HL-60/S4 treated with retinoic acid at 250 ng/mL for 4 days and 3 days (cell line): Measurements from ENCODE around the gene CISD1.

ENCODE experiments used
- in situ Hi-C: fragments of 300-500 bp; cut with MboI; formaldehyde crosslinking; loops from 2 replicates; pipeline ENCODE4 v1.7.0; 2022; ENCODE audit warnings: low sequenced_read_pairs

The CISD1 gene

DNA sequence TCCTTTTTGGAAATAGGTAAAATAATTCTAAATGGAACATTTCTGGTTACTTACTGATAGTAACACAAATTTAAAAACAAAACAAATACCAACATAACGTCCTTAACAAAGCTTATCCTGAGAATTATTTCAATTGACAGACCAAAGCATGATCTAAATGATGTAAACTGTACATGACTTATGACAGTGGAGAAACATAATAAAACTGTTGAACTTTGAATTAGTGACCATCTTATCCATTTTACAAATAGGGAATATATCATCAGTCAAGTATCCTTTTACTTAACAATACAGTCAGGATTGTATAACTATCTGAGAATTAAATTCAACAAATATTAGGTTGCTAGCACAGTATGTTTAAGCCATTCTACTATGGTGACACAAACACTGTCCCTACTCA lies 3.7 kb upstream of the CISD1 start:
- in situ Hi-C loops: no loop called here

DNA sequence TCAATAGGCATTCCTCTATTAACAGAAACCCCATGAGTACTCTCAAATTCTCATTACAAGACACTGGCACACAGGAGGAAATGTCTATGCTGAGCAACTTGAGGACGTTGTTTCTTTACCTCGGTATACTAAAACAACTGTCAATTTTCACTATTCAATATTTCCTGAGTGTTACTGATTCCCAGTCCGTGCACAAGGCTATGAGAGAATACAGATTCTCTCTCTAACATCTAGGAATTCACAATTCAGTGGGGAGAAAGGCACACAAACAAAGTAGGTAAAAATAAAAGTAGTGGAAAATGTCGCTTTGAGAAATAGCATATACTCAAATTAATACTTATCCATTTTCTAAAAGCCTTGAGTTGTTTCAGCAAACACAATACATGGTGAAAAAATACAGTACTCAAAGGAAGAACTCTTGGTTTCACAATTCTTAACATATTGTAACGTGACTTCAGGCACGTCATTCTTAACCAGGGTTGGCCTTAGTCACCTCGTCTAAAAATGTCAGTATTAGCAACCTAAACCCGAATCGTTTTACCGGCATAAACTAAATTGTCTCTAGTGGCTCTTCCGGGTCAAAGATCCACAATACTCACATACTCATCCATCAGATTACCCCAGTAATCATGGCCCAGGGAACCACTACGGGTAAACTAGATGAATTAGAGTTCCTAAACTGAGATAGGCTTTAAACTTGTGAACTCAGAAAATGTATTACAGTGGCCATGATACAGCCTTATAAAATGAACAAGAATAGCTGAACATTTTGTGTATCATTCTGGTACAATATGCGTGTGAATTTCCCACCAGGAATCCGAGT lies 2.7 kb upstream of the CISD1 start:
- in situ Hi-C loops: no loop called here

DNA sequence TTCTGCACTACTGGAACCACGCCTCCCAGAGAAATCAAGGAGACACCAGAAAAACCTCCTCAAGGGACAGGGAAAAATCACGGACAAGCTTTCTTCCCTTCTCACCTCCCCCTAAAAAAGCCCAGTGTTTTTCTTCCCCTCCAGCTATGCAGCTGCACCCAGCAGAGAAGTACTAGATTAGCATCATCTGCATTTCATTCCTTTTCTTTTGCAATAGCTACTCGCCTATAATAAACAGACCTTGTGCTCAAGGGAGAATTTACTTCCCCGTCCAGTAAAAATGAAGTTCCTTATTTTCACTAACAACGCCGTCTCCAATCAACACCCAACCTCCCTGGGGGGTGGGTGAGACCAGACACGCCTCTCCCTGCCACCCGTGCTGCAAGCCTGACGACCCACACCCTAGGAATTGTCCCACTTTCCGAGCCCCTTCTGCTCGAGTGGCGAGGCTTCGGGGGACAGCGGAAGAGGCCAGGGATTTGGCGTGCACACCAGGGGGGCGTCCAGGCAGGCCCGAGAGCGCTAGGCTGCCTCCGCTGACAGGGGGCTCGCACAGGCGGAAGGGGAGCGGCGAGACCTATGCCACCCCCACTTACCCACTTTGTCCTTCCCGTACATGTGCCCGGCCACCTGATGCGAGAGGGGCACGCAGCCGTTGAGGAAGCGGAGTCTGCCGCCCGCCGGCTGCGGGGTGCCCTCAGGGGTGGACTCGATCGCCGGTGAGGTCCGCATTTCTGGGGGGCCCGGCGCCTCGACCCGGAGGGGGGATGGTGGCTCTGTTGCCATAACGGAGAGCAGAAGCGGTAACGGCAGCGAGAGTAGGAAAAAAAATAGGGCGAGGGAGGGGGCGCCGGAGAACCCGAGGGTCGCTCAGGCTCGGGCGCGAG lies 1.9 kb upstream of the CISD1 start:
- in situ Hi-C loops: no loop called here

DNA sequence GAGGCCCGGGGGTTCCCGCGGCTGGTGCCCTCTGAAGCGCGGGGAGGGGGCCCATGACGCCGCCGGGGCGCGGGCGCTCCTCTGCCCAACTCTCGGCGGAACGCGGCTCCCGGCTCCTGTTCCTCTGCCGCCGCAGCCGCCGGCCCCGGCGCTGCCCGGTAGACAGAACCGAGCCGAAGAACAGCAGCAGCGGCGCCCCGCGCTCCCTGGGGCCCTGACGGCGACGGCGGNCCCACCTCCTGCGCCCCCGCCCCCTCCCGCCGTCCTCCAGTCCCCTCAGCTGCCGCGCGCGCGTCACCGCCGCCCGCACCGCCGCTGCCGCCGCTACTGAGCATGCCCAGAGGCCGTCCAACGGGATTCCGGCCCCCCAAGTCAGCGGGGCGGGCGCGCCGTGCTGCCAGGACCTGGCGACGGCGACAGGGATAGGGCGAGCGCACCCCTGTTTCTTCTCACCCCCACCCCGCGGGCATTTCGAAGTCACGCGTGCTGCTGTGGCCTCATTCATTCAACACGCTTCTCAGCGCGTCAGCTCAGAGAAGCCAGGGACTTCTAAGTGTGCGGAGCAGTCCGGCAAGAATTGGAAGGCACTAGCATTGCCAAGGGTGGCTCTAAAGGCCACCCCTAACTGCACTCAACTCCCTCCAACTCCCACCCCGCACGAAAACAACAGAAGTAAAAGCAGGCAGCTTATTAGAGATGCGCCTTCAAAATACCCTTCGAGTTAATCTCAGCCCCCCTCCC lies 1.1 kb upstream of the CISD1 start, which contains the start of gene IPMK:
IPMK (minus strand) TSS at position 182 of the 741 bp plus-strand sequence. CDS start 283 bp downstream, outside the sequence.
- in situ Hi-C loops: no loop called here

DNA sequence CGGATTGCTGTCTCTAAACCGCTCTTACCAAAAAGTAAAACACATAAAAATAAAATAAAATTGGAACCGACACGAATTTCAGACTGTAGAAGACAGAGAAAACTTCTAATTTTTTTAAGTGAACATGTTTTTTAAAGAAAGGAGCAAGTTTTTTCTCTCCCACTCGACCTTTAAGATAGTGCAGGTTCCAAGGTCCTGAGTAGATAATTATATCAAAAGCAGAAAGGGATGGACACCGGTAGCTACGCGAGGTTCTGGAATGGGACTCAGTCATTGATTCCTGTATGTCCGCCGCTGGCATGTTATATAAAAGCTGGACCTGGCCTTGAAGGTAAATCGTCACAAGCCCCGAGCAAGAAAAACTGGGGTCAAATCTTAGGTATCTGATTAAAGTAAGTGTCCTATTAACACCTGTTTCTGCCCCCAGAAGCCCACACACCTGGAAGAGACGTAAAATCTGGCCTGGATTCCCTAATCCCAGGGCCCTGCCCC lies 462 bp upstream of the CISD1 start:
- in situ Hi-C loops: no loop called here

DNA sequence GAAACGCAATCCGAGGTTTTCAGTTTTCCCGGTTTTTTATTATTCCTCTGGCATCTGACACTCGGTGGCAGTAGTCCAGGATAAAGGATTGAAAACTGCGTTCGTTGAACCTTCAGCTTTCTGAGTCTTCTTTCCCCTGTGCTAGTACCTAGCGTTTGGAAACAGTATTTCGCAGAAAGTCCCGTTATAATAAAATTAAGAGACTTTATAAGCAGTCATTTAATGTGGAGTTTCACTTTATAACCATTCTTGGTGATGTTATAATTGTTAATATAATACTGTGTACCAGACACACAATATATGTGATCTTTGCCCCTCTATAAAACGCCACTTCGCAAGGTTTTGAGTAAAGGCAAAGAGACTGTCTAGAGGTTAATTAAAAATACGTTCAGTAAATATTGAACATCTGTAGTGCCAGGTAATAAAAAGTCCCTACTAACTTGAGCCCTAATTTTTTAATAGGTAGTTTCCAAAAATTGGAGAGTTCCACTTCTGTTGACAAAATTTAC lies 874 bp downstream of the CISD1 start:
- in situ Hi-C loops: no loop called here

DNA sequence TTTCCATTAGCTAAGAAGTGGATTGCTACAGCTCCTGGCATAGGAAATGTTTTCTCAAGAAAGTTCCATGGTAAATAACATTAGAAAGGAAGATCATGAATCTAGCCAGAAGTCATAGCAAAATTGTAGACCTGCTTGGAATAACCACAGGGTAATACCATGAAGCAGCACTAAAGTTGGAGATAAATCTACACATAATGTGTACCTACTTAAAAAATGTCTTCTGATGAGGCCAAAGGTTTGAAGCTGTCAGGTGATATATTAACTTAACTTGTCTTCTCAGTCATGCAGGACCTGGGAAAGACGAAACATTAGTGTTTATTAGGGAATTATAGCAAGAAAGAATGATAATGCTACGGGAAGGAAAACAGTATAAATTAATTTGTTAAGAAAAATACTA lies 6.3 kb downstream of the CISD1 start:
- in situ Hi-C loops: no loop called here

DNA sequence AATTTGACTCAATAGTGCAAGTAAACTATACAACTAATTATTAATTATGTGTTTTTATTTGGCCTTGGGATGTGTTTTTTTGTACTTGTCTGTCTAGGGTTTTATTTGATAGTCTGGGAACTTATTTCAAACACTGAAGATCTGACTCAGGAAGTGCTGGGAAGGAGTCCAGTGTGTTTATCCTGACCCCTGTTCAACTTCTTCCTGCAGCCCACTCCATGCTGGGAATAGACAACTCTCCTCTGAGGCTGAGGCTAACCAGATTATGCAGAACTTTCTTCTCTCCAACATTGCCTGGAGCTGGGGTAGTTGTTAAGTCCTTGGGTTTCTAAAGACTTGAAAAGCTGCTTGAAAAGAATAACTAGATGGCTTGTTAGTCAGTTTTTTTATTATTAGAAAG lies 6.9 kb downstream of the CISD1 start:
- in situ Hi-C loops: no loop called here

DNA sequence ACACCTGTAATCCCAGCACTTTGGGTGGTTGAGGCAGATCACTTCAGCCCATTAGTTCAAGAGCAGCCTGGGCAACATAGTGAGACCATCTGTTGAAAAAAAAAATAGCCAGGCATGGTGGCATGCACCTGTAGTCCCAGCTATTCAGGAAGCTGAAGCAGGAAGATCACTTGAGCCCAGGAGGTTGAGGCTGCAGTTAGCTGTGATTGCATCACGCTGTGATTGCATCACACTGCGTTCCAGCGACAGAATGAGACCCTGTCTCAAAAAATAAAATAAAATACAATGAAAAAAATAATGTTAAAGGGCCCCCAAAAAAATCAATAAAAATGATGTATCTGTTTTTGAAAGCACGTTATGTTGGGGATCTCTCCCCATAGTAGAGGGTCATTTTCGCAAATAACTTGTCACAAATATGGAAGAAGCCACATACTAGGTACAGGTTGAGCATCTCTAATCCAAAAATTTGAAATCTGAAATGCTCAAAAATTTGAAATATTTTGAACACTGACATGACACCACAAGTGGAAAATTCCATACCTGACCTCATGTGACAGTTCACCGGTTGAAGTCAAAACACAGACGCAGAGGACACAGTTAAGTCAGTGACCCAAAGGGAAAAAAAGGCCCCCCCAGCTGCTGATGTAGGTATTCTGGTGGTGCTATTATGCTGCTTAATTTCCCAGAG lies 9.5 kb downstream of the CISD1 start:
- in situ Hi-C loops: no loop called here

DNA sequence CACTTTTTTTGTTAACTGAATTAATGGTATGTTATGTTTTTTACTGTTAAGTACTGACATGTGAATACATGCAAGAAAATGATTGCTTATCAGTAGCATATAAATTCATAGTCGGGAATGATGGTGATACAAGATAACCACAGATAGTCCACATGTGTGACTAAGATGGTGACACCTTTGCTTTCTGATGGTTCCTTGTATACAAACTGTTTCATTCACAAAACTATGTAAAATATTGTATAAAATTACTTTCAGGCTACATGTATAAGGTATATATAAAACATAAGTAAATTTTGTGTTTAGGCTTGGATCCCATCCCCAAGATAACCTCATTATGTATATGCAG lies 10.0 kb downstream of the CISD1 start:
- in situ Hi-C loops: no loop called here

DNA sequence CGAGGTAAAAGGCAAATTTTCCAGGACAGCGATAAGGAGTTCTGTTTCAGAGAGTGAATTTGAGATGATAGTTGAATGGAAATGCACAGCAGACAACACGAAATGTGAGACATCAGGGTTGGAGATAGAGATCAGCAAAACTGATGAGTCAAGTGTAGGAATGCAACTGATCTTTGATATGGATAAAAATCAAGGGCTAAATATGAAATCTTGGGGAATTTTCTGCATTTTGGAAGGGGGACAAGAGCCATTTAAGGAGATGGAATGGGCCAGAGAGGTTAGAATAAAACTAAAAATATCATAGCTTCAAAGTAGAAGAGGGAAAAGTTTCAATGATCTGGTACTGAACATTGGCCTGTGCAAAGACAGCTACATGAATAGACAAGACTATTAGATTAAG lies 11.5 kb downstream of the CISD1 start:
- in situ Hi-C loops: loop anchor here (10.0 kb wide), 1 partner anchor 96 kb away; no protein-coding TSS in a partner anchor

DNA sequence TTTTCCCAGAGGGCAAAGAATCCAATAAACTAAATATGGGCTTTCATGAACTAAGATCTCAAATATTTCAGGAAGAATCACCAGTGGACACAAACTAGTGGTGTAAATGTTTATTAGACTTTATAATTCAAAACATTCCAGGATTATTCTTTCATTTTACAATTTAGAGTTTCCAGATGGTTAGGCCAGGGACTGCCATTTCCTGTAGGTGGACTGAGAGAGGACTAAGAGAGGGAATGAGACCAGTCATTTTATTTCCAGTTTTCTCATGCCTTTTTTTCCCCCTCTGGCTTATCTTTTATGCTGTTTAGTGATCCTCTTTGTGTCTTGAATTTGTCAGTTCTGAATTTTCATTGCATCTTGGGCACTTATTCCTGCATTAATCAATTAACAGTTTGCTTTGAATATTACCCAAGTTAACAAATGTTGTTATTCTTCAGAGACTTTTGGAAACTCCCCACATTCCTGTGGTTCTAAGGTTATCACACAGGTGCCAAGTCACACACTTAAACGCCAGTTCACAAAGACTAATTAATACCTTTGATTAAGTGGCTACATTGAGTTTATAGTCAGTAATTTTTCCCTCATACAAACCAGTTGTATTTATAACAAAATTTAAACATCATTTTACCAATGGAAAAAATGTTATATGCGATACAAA lies 12.3 kb downstream of the CISD1 start:
- in situ Hi-C loops: loop anchor here (10.0 kb wide), 1 partner anchor 96 kb away; no protein-coding TSS in a partner anchor

DNA sequence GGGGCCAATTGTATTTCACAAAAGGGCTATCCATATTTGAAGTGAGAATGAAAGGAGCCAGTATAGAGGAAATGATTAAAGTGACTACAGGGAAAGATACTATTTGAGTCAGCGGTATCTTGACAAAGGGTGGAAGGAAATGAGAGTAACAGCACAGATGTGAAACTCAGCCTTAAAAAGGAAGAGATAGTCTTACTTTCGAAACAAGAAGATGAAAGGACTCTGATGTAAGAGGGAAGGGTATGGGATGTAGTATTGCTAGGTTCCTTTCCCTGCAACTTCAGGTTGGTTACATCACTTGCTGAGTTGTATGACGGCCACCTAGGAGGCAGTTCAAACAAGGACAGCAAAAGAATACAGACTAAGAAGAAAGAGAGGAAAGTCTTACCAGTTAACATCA lies 13.7 kb downstream of the CISD1 start:
- in situ Hi-C loops: loop anchor here (10.0 kb wide), 1 partner anchor 98 kb away; no protein-coding TSS in a partner anchor

DNA sequence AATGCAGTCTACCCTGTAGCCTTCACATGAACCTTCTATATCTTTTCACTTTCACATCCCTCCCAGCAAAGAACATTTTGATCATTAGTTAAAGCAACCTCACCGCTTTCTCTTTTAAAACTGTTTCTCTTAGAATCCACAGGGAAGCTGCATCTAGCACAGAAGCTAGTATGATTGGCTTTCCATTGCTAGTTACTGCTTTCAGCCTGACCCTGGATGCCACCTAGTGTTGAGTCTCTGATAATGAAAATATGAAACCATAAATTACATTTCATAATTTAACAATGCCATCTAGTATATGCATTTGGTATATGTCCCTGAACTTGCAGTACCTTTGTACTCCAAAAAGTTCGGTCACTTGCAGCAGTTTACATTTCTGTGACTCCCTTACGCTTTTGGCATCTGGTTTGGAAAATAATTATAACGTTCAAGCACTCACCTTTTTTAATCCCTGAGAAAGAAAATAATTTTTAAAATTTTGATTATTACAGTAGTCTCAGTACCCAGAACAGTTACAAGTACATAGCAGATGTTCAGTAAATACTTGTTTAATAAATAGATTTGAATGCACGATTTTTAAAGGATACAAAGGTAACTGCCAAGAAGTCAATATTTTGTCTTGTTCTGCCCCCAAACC lies 22.7 kb downstream of the CISD1 start:
- in situ Hi-C loops: no loop called here

DNA sequence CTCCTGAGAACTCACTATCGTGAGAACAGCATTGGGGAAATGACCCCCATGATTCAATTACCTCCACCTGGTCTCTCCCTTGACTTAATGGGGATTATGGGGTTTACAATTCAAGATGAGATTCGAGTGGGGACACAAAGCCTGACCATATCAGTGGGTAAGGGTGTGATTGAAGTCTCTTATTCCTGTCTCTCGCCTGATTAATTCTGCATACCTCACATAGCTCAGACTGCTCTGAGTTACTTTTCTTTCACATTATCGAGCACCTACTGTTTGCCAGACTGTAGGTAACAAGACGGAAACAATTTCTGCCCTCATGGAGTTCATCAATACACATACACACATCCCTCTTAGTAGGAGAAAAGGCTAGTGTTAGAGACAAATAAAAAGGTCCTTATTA lies 25.0 kb downstream of the CISD1 start:
- in situ Hi-C loops: no loop called here

DNA sequence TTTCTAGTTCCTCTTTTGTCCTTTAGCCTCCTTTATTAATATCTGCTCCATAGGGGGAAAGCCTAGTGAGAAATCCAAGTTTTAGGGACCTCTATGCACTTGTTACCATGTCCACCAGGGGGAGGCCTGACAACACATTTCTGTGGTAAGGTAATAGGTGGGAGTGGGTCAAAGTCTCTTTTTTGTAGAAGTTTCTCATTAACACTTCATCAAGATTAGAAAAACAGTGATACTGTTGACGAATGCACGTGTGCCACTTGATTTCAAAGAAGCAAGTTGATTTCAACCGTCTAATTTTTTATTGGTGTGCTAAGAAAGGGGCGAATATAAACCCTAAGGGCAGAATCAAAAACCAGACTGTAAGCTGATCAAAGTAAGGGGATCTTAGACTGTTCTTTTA lies 30.6 kb downstream of the CISD1 start:
- in situ Hi-C loops: no loop called here

DNA sequence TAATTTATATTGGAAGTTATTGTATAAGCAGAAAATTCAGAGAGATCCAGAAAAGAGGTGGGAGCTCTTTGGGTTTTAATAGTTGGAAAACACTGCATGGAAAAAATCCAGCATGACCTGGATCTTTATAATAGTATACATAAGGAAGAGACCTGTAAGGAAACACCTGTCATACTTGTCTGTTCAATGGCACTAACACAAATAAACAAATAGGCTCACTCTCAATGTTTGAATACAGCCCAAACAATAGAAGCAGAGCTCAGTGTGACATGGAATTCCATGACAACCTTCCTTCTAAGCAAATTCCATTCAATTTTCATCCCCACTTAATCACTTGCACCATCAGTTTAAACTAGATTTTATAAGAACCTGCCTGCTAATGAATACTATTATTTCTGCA lies 31.7 kb downstream of the CISD1 start:
- in situ Hi-C loops: no loop called here

DNA sequence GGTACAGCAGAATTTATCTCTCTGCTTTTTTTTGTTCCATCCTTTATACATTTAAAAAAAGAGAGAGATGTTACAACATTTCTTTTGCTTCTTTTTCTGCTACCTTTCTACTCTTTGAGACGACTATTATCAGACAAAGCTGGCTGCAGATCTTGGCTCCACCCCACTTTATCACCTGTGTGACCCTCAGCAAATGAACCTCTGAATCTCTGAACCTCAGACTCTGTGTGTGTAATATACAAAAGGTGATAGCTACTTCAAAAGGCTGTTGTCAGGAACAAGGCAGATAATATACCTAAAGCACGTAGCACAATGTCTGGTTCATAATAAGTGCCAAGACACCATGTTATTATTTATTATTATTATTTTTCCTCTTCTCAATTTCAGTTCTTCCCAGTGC lies 33.3 kb downstream of the CISD1 start:
- in situ Hi-C loops: no loop called here

DNA sequence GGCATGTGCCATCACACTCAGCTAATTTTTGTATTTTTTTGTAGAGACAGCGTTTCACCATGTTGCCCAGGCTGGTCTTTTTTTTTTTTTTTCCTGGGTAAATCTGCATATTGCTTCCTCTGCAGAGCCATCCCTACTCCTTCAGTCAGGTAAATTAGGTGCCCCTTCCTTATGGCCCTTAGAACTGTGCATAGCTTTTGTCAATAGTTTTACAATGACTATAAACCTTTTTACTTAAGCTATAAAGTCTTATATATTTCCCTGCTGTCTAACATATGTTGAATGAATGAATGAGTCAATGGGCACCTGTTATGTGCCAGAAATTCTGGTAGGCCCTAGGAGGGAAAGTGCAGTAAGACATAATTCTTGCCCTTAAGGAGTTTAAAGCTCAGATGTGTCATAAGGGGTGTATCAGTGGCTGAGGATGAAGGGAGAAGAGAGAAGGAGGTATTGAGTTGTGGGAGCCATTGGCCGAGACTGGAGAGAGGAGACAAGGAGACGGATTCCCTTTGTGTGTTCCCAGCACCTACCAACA lies 35.2 kb downstream of the CISD1 start:
- in situ Hi-C loops: no loop called here
